Activated naive CD4-positive, alpha-beta T cell treated with anti-CD3 and anti-CD28 coated beads, Interleukin-2, amount 50 U/mL, for 72 hours (primary cell): ENCODE measurements around the gene ANKEF1. TPM values are rescaled to one million over a fixed set of nuclear protein-coding genes. Genes with fewer than 3 reads are reported as not detected.

ENCODE experiments used
- ATAC-seq, 2 donors: fragments of 150-1000 bp; cut with Tn5 transposase; 2 replicates each; pipeline ENCODE4 v1.10.0; 2021; ENCODE audit warnings: mild to moderate bottlenecking in 2 of 2, moderate library complexity in 2 of 2
- DNase-seq, 2 donors: peaks; one replicate each; pipeline ENCODE4 v3.0.0; 2021 to 2022; ENCODE audit warnings: low spot score in 2 of 2
- H3K27ac Mint-ChIP-seq, 2 donors: one replicate each; pipeline ENCODE4 v1.8.0; 2022; ENCODE audit warnings: mild to moderate bottlenecking in 2 of 2, mixed read lengths in 2 of 2
- H3K36me3 Mint-ChIP-seq, 2 donors: one replicate each; pipeline ENCODE4 v1.8.0; 2022; ENCODE audit warnings: mixed read lengths in 2 of 2
- H3K9me3 Mint-ChIP-seq, 2 donors: one replicate each; pipeline ENCODE4 v1.8.0; 2022; ENCODE audit warnings: mixed read lengths in 2 of 2
- total RNA-seq, 2 donors: library from RNA; stranded (reverse); gene quantifications; one replicate each; pipeline ENCODE4 v1.2.3, GENCODE V29; 2022

Gene ANKEF1
- total RNA-seq, result 1 to 10 TPM; 1.0 to 1.8 TPM

GRCh38 chr20:10034717-10035571, at the start of gene ANKEF1:
TSS of gene ANKEF1 (plus strand) at chr20:10034987. CDS start at chr20:10038302, 3,315 bp downstream.
- Mint-ChIP-seq H3K36me3 (no peaks in the 10 kb centered on the region), H3K27ac (no peak within 1 kb of the TSS), H3K9me3 (no peaks in the 10 kb centered on the region)
- peak; percentile 59 to 77 for DNase-seq
- peak; percentile 89 to 95 for ATAC-seq

- no peaks in the 10 kb centered on the region for H3K9me3 Mint-ChIP-seq
- no peak overlapping the region for H3K27ac Mint-ChIP-seq
- ATAC-seq (no peak), DNase-seq (no peak)
- no peaks in the 10 kb centered on the region for H3K36me3 Mint-ChIP-seq
These were observed 49.5 kb upstream of the ANKEF1 start for GRCh38 chr20:9985281-9985680.

- H3K27ac Mint-ChIP-seq, result no peak overlapping the region
- H3K36me3 Mint-ChIP-seq, result no peaks in the 10 kb centered on the region
- H3K9me3 Mint-ChIP-seq, result no peaks in the 10 kb centered on the region
- DNase-seq (no peak), ATAC-seq (no peak)
These were observed 49.0 kb upstream of the ANKEF1 start for GRCh38 chr20:9985773-9986172.

GRCh38 chr20:9989066-9989724, 45.6 kb upstream of the ANKEF1 start:
- ATAC-seq (no peak), DNase-seq (no peak)
- Mint-ChIP-seq H3K27ac (no peak overlapping the region), H3K9me3 (no peaks in the 10 kb centered on the region), H3K36me3 (no peaks in the 10 kb centered on the region)

GRCh38 chr20:9993137-9993536, 41.6 kb upstream of the ANKEF1 start:
- no peak for DNase-seq
- Mint-ChIP-seq H3K27ac (no peak overlapping the region), H3K36me3 (no peaks in the 10 kb centered on the region), H3K9me3 (peaks cover 4% of the 10 kb centered on the region in 2 donors)
- ATAC-seq, result no peak

- H3K27ac Mint-ChIP-seq, result no peak overlapping the region
- H3K9me3 Mint-ChIP-seq, result peaks cover 4% of the 10 kb centered on the region in 2 donors
- DNase-seq, result no peak
- no peaks in the 10 kb centered on the region for H3K36me3 Mint-ChIP-seq
- ATAC-seq, result no peak
These were observed 40.1 kb upstream of the ANKEF1 start for GRCh38 chr20:9994676-9995075.

- Mint-ChIP-seq H3K9me3 (peaks cover 4% of the 10 kb centered on the region in 2 donors), H3K27ac (no peak overlapping the region), H3K36me3 (no peaks in the 10 kb centered on the region)
- ATAC-seq (no peak), DNase-seq (no peak)
These were observed 39.1 kb upstream of the ANKEF1 start for GRCh38 chr20:9995510-9996272.

GRCh38 chr20:9996944-9997343, 37.8 kb upstream of the ANKEF1 start:
- peaks cover 4% of the 10 kb centered on the region in 2 donors for H3K9me3 Mint-ChIP-seq
- H3K36me3 Mint-ChIP-seq, result no peaks in the 10 kb centered on the region
- DNase-seq, result no peak
- no peak for ATAC-seq
- H3K27ac Mint-ChIP-seq, result no peak overlapping the region

- Mint-ChIP-seq H3K27ac (no peak overlapping the region), H3K36me3 (no peaks in the 10 kb centered on the region), H3K9me3 (peaks cover 2% of the 10 kb centered on the region in 2 donors)
- ATAC-seq, result no peak
- DNase-seq, result no peak
These were observed 35.1 kb upstream of the ANKEF1 start for GRCh38 chr20:9999645-10000044.

- Mint-ChIP-seq H3K27ac (no peak overlapping the region), H3K36me3 (no peaks in the 10 kb centered on the region), H3K9me3 (no peaks in the 10 kb centered on the region)
- no peak for DNase-seq
- ATAC-seq, result no peak
These were observed 31.9 kb upstream of the ANKEF1 start for GRCh38 chr20:10002866-10003265.

GRCh38 chr20:10004900-10005299, 29.9 kb upstream of the ANKEF1 start:
- DNase-seq (no peak), ATAC-seq (no peak)
- no peaks in the 10 kb centered on the region for H3K9me3 Mint-ChIP-seq
- H3K27ac Mint-ChIP-seq, result no peak overlapping the region
- no peaks in the 10 kb centered on the region for H3K36me3 Mint-ChIP-seq

- Mint-ChIP-seq H3K36me3 (no peaks in the 10 kb centered on the region), H3K27ac (no peak overlapping the region), H3K9me3 (no peaks in the 10 kb centered on the region)
- DNase-seq (no peak), ATAC-seq (no peak)
These were observed 28.9 kb upstream of the ANKEF1 start for GRCh38 chr20:10005885-10006284.

GRCh38 chr20:10006447-10007090, 28.2 kb upstream of the ANKEF1 start:
- no peaks in the 10 kb centered on the region for H3K36me3 Mint-ChIP-seq
- no peak for DNase-seq
- no peak overlapping the region for H3K27ac Mint-ChIP-seq
- H3K9me3 Mint-ChIP-seq, result no peaks in the 10 kb centered on the region
- ATAC-seq, result no peak

- Mint-ChIP-seq H3K27ac (no peak overlapping the region), H3K9me3 (no peaks in the 10 kb centered on the region), H3K36me3 (no peaks in the 10 kb centered on the region)
- ATAC-seq, result no peak
- DNase-seq, result no peak
These were observed 27.6 kb upstream of the ANKEF1 start for GRCh38 chr20:10007158-10007557.

GRCh38 chr20:10007747-10008146, 27.0 kb upstream of the ANKEF1 start:
- ATAC-seq, result no peak
- Mint-ChIP-seq H3K27ac (no peak overlapping the region), H3K36me3 (no peaks in the 10 kb centered on the region), H3K9me3 (no peaks in the 10 kb centered on the region)
- DNase-seq, result no peak

GRCh38 chr20:10012464-10012863, 22.3 kb upstream of the ANKEF1 start:
- Mint-ChIP-seq H3K36me3 (no peaks in the 10 kb centered on the region), H3K9me3 (no peaks in the 10 kb centered on the region), H3K27ac (no peak overlapping the region)
- ATAC-seq, result no peak
- DNase-seq, result no peak

GRCh38 chr20:10014431-10014830, 20.4 kb upstream of the ANKEF1 start:
- DNase-seq, result no peak
- ATAC-seq, result no peak
- Mint-ChIP-seq H3K9me3 (no peaks in the 10 kb centered on the region), H3K36me3 (no peaks in the 10 kb centered on the region), H3K27ac (no peak overlapping the region)
